Measurements from ENCODE around the gene FAM161B. TPM values are rescaled to one million over a fixed set of nuclear protein-coding genes. Genes with fewer than 3 reads are reported as not detected.
A peak's percentile ranks its signal among the peaks of the same experiment; 100 is the strongest.

Gene FAM161B
- total RNA-seq, 4 donors from 2014 or later = 1.7 to 3.8 (median 3.2) TPM

GRCh38 chr14:73886449-73887317, 63.2 kb downstream of the FAM161B start, which contains the start of gene ZNF410:
ZNF410 (plus strand) TSS chr14:73886859; CDS start chr14:73892176, 5,317 bp downstream.
- WGBS, 2 donors = 0% methylated on average over 31 to 53 of the region's 65 CpGs
- peak; percentile 91 to 98 for DNase-seq (ENCODE audit: low spot score in 2 of 2)
- TF ChIP-seq POLR2A (IDR thresholded peaks at IDR 0.05) (no peak), CTCF (IDR thresholded peaks at IDR 0.05) (no peak)
- intact Hi-C loops (cut with DNase I; ENCODE audit: low total_unique reads) = no loop called here
- peak within 1 kb of the TSS; percentile 90 for H3K4me3 ChIP-seq (ENCODE audit: low read depth, poor library complexity, severe bottlenecking)

- H3K4me3 ChIP-seq (ENCODE audit: low read depth, poor library complexity, severe bottlenecking) = no peak overlapping the region
- DNase-seq (ENCODE audit: low spot score in 2 of 2) = no peak
- TF ChIP-seq CTCF (IDR thresholded peaks at IDR 0.05) (no peak), POLR2A (IDR thresholded peaks at IDR 0.05) (no peak)
- intact Hi-C loops (cut with DNase I; ENCODE audit: low total_unique reads) = no loop called here
- WGBS, 2 donors = 79 to 83% methylated on average over 8 of the region's 8 CpGs
Observed at GRCh38 chr14:73884438-73885190, 65.3 kb downstream of the FAM161B start.

Other genes with a start within 250 kb of the FAM161B start
- gene PNMA1, start 235.7 kb downstream of the FAM161B start, total RNA-seq = 1 to 10 TPM; 4.6 to 8.5 (median 6.6) TPM
- gene PTGR2, start 98.3 kb downstream of the FAM161B start, total RNA-seq = 10 to 100 TPM in 1 of 4 donors, 1 to 10 TPM in 3; 4.2 to 13.5 (median 8.3) TPM
- 10 to 100 TPM; 38.7 to 55.3 (median 50.5) TPM for gene ZNF410, start 63.2 kb downstream of the FAM161B start, total RNA-seq
- gene COQ6, start 208 bp upstream of the FAM161B start, total RNA-seq = 10 to 100 TPM; 20.9 to 42.7 (median 38.7) TPM
- gene ENTPD5, start 69.2 kb upstream of the FAM161B start, total RNA-seq = 10 to 100 TPM in 2 of 4 donors, 1 to 10 TPM in 2; 3.9 to 16.9 (median 10.8) TPM
- gene BBOF1, start 69.3 kb upstream of the FAM161B start, total RNA-seq = 1 to 10 TPM; 2.1 to 9.1 (median 3.7) TPM
- gene ALDH6A1, start 134.4 kb upstream of the FAM161B start, total RNA-seq = 10 to 100 TPM; 12.7 to 37.5 (median 20.0) TPM
- 1 to 10 TPM; 5.6 to 7.9 (median 5.8) TPM for gene LIN52, start 134.9 kb upstream of the FAM161B start, total RNA-seq